ENCODE data around the gene POMGNT1.

The POMGNT1 gene

DNA sequence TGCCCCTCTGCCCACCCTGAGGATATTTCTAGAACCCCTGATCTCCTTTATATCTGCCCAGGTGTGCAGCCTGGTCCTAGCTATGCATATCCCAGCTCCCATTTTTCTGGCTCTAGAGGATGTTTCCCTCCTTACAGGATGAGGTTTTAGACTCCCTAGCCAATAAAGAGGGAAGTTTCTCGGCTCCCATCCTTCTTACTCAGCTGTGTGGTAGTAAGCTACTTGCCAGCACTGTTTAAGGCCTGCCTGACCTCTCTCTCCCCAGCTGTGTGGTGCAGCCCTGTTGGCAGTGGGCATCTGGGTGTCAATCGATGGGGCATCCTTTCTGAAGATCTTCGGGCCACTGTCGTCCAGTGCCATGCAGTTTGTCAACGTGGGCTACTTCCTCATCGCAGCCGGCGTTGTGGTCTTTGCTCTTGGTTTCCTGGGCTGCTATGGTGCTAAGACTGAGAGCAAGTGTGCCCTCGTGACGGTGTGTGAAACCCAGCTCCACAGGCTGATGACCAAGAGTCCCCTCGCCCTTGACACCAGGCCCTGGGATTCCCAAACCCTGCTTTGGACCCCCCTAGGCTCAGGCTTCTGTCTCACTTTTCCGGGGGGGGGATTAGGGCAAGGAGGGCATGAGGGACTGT is 14.2 kb downstream of the POMGNT1 start:
- no peak for DNase-seq (ENCODE audit: low read depth in 2 of 3, low spot score in 2 of 3)

DNA sequence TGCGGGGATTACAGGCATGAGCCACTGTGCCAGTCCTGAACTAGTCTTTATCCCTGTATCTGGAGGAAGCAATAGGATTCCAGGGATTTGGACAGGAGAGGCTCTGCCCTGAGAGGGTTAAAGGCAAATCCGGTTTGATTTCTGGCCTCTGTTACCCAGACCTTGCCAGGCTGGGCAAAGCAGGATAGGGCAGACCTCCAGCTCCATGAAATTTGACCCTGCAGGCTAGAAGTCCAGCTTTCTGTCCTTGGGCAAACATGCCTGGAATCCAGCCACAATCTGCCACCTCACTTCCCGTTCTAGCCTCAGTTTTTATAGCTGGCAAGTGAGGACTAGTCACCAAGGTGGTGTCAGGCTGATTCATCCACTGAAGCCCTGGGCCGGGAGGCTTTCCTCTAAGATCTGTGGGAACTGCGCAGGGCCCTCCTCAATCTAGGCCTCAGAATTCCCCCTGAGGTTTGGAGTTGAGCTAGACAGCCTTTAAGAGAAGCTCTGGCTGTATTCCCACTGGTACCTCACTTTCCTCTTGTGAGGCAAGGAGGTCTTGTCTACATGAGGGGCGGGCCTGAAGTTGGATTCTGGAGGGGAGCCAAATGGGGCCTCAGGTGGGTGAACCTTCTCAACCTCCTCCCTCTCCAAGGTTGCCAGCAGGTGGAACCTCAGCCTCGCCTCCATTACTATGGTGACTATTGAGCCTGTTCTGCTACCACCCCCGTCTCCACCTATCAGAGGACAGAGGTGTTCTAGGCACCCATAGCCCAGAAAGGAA is 15.0 kb downstream of the POMGNT1 start:
- DNase-seq (ENCODE audit: low read depth in 2 of 3, low spot score in 2 of 3): no peak

DNA sequence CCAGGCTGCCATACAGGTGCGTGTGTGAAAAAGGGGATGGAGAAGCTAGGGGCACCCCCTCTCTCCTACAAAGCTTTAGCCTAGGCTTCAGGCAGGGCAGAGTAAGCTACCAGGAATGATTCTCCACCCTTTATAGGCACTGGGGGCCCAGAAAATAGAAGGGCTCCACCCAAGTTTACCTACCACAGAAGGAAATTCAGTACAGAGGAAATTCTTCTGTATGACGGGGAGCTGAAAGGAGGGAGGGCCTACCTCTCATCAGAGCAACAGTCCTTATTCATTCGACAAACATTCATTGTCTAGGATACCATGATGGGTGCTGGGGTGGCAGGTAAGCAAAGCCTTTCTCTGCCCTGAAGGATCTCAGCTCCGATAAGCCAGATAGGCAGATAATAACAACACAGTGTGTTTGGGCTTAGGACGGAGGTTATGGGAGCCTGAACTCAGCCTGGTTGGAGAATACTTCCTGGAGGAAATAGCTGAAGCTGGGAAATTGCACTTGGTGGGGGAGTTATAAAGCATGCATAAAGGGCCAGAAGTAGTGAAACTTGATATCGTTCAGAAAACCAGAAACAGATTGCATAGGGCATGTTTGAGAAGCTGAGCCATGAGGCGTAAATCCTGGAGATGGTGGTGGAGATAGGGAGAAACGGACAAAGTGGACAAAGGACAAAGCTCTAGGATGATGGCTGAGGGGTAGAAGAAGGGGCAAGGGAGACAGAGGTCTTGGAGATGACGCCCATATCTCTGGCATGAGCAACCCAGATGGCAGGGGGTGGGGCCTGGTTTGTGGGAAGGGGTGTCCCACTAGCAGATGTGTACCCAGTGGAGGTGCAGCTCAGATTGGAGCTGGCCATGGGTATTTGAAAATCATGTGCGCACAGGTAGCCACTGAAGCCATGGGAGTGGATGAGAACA is 16.6 kb downstream of the POMGNT1 start:
- DNase-seq (ENCODE audit: low read depth in 2 of 3, low spot score in 2 of 3): no peak

DNA sequence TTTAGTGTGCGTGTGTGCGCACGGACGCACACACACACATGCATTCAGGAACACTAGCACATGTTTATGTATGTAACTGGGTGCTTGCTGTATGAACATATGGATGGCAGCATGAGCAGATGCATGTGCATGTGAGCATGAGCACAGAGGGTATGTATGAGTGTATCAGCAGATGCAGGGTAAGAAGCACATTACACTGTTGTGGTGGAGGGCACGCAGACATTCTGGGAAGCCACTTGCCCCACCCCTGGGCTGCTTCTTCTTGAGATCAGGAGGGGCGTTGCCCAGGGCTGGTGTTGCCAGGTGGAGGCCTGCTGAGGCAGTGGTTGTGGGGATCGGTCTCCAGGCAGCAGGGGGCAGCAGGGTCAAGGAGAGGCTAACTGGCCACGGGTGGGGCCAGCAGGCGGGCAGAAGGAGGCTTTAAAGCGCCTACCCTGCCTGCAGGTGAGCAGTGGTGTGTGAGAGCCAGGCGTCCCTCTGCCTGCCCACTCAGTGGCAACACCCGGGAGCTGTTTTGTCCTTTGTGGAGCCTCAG is 18.1 kb downstream of the POMGNT1 start:
- no peak for DNase-seq (ENCODE audit: low read depth in 2 of 3, low spot score in 2 of 3)

DNA sequence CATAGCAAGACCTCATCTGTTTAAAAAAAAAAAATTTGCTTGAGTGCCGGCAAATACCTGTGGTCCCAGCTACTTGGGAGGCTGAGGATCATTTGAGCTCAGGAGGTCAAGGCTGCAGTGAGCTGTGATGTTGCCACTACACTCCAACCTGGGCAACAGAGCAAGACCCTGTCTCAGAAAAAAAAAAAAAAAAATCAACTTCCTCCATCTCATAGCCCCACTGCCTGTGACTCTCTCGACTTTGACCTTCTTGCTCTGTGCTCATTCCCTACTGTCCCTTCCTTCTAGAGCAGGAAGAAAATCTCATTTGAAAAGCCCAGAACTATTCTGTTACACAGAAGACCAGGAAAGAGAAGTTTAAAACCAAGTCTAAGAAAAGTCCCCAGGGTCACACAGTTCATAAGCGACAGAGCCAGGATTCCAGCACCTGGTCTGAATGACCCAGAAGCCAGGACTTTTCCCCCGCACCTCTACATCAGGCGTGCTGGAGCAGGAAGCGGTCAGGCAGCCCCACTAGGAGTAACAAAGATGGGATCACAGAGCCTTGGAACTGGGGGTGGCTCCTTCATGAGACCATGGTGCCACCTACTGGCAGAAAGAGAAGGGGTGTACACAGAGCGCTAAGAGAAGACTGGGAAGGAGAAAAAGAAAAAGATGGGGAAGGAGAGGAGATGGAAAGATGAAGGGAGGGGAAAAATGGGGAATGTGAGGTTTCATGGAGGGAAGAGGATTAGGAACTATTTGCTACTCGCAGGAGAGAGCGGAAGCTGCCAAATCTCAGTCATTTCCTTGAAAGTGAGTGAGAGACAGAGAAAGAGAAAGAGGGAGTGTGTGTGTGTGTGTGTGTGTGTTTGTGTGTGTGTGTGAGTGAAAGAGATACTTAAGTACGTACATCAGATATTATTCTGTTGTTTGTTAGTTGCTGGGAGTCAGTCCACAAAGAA is 18.8 kb downstream of the POMGNT1 start:
- peak in 1 of 3 experiments; percentile 35 for DNase-seq (ENCODE audit: low read depth in 2 of 3, low spot score in 2 of 3)

DNA sequence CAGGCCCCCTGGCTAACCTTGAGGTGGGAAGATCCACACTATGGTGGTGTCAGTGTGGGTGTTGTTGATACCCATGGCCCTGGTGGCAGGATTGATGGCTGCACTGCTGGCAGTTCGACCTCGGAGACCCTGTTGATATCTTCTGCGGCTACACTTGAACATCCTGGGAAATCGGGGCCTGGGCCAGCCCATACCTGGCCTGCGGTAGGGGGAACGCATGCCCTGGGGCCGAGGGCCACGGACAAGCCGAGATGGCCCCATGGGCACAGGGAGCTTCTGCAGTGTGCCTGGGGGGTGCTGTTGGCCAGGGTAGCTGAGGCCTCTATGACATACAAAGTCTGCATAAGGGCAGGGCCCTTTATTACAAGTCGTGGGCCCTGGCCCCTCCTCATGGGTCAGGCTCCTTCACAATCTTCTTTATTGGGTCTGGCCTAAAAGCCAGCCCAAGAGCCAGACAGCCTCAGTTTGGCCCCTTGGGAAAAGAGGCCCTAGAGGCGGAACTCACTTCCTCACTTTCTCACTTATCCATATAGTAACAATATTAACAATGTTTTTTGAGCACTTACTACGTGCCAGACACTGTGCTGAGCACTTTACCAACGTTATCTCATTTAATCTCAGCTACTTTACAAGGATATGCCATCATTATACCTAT is 21.9 kb downstream of the POMGNT1 start, which contains the start of gene P3R3URF:
P3R3URF (minus strand) TSS at position 278 of the 655 bp plus-strand sequence; CDS start at position 261, 17 bp downstream.
- no peak for DNase-seq (ENCODE audit: low read depth in 2 of 3, low spot score in 2 of 3)

DNA sequence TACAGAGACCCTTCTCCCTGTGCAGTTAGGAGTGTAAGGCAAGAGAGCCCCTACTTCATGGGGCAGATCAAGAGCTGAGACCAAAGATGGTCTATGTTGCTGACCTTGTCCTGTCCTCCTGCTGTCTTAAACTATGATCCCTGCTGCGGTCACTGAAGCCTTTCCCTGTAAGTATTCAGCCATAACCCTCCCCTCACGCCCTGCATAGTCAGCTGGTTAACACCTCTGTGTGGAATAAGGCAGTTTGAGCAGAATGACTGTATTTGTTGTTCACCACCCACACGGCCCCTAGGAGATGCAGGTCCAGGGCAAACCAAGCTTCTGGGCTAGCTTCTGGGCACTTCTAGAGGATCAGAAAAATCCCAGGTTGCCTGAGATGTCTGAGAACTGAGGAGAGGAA is 23.0 kb downstream of the POMGNT1 start:
- DNase-seq (ENCODE audit: low read depth in 2 of 3, low spot score in 2 of 3): no peak

DNA sequence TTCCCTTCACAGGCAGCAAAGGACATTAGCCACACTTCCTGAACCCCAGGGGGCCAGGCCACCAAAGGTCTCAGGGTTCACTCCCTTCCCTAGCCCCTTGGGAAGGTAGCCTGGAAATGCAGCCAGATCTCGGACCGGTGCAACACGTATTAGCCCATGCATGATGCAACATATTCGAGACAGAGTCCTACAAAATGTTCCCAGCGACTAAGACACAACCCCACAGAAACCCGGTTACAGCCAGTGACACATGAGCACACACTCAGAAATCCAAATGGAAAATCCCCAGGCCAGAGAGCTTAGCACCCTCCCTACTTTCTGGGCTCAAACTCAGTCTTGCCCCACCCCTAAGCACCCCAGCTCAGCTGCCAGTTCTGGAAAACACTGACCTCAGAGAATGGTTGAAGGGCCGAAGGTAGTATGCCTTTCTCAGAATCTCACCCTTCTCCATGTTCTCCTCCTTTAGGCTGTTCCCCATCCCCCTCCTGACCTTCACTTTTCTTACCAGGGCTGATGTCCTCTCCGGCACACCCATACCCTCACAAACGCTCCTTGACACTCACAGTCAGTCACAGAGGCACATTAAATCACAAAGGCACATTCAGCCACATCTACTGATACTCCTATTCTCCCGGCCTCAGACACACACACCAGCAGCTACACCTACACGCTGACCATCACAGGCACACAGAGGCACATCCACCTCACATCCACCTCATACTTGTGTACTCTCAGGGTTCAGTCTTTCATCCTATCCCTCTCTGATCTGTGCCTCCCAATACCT is 23.6 kb downstream of the POMGNT1 start, which contains the start of gene TSPAN1:
TSPAN1 (plus strand) TSS at position 640 of the 784 bp plus-strand sequence. CDS start 6,021 bp downstream, outside the sequence.
- no peak for DNase-seq (ENCODE audit: low read depth in 2 of 3, low spot score in 2 of 3)

DNA sequence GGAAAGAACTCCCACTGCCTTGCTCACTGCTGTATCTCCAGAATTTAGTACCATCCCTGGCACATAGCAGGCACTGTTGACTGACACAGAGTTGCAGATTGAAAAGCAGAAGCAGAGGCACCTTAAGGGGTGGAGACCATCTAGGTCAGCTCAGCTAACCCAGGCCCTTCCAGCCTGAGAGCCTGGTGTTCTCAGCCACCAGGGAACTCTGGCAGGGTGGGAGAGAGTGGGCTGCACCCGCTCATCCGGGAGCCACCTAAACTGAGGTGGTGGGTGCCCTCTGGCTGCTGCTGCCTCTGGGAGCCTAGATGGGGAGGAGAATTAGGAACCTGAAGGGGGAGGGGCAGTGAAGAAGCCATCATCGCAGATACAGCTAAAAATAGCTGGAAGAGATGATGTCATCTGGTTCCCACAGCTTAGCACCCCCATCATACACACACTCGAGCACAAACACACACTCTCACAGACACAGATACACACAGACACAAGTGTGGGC is 24.8 kb downstream of the POMGNT1 start:
- DNase-seq (ENCODE audit: low read depth in 2 of 3, low spot score in 2 of 3): no peak

DNA sequence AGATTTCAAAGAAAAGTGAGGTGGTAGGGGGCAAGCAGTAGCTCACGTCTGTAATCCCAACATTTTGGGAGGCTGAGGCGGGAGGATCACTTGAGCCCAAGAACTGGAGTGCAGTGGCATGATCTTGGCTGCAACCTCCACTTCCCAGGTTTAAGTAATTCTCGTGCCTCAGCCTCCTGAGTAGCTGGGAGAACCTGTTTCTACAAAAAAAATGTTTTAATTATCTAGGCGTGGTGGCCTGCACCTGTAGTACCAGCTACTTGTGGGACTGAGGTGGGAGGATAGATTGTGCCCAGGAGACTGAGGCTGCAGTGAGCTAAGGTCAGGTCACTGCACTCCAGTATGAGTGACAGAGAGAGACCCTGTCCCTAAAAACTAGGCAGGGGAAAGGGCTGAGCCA is 25.9 kb downstream of the POMGNT1 start:
- DNase-seq (ENCODE audit: low read depth in 2 of 3, low spot score in 2 of 3): no peak

DNA sequence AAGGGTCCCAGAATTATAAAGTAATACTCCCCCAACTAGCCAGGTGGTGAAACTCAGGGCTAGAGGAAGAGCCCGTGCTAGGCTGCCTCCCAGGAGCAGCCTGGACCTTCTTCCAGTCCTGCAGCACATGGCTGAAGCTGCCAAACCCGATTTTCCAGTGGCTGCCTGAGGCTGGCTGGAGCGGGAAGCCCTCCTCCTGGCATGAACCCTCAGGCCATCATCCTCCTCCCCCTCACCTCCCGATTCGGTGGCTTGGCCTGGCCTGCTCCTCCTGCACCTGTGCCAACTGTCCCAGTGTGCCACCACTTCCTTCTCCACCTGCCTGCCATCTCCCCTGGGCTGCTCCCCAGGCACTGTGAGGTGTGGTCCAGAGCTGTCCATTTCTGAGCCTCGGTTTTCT is 26.4 kb downstream of the POMGNT1 start:
- DNase-seq (ENCODE audit: low read depth in 2 of 3, low spot score in 2 of 3): no peak

DNA sequence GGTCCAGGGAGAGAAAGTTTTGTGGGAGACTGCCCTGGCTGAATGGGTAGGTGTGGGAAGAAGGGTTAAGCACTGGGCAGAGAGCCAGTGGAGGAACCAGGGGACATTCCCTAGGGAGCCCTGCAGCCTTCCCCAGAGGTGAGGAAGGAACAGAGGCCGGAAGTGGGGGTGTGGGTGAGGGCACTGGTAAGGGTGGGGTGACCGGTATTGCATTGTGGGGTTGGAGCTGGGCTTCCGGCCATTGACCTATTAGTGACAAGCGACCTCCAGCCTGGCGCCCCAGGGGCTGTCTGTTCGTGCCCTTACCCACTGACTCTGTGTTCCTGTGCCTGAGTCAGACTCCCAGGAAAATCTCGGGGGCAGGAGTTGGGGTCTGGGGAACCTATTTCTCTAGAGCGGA is 26.9 kb downstream of the POMGNT1 start:
- no peak for DNase-seq (ENCODE audit: low read depth in 2 of 3, low spot score in 2 of 3)

DNA sequence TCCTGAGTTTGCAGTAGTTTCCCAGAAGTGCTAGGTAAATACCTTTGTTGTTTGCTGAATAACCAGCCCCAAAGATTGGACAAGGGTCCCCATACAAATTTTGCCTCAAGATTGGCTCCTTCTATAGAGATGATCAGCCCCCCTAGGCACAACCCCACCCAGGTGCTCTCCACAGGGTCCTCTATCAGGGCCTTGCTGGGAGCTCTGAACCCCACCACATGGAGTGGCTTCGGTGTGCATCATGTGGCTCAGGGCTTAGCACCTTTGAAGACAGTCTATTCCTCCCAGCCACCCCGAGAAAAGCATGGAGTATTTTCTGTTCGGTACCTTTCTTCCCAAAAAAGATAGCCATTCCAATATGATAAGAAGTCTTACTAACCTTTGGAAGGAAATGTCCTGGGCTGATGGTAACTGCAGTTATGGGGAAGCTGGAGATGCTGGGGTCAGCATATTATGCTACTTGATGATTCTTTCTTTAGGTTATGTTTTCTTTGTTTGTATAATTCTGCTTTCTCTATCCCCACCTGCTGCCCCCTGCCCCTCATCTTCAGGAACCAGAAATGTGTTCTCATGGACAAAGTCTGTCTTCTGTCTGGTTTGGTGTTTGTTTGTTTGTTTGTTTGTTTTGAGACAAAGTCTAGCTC is 28.3 kb downstream of the POMGNT1 start:
- DNase-seq (ENCODE audit: low read depth in 2 of 3, low spot score in 2 of 3): no peak

DNA sequence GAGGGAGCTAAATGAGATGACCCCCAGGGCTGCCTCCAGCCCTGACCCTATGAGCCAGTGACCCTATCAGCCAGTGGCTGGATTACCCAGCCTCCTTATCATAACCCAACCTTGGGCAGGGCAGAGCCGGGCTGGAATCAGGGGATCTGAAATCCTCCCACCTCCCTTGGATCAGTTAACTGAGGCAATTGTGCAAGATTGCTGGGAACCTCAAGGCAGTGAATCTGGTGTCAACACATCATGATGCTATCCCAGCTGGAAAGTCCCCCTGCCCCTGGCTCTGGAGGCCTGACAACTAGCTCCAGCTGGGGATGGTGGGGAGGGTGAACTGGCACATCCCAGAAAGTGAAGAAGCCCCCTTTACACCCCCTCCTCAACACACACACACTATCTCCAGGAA is 29.8 kb downstream of the POMGNT1 start:
- no peak for DNase-seq (ENCODE audit: low read depth in 2 of 3, low spot score in 2 of 3)

DNA sequence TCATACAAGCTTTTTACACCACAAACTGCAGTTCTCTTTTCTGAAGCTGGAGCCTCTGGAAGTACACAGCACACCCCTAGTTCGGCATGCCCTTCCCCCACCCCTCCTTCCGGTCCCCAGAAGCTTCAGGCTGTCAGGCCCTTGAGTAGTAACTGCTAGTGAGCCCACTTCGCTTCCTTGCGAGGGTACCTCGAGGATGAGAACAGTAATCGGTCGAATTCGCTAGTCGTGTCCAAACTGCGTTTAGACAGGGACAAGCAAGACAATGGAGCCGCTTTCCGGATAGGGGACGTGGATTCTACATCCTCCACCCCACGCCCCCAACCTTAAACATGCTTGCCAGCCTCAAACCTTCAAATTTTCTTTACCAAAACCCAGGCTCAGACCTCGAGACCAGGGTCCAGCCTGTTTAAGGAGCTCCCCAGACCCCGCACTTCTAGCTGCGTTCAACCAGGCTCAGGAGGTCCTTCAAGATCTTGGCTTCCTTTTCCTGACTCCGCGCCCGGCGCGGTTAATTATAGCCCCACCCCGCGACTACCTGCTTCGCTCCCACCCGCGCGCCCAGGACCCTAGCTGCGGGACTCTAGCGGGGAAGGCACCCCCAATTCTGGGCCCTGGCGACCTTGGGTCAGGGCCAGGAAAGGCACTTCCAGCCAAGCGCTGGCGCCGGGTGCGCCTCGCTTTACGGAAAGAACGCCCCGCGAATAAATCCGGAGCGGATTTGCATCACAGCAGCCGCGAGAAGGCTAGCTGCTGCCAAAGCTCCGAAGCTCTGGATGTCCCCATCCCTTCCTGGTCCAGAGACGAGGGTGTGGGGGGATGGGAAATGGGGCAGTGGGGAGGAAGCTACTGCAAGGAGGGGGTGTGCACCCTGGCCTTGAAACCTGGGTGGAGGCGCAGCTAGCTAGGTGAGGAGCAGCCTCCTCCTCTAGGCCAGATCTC is 31.4 kb downstream of the POMGNT1 start:
- DNase-seq (ENCODE audit: low read depth in 2 of 3, low spot score in 2 of 3): peak in 2 of 3 experiments; percentile 2 to 24

DNA sequence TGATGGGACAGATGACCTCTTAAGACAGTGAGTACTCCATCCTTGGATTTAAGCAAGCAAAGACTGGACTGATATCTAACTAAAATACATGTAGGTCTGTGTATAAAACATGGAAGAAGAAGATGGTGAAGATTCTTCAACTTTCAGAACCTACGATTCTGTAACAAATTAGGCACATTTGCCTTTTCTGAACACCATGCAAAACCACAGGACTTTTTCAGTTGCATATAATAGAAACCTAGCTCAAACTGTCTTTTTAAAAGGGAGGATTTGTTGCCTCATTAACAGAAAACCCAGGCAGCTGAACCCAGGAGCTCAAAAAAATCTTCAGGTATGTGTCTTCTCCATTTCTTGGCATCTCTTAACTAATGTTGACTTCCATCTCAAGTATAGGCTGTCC is 38.0 kb downstream of the POMGNT1 start:
- DNase-seq (ENCODE audit: low read depth in 2 of 3, low spot score in 2 of 3): no peak

DNA sequence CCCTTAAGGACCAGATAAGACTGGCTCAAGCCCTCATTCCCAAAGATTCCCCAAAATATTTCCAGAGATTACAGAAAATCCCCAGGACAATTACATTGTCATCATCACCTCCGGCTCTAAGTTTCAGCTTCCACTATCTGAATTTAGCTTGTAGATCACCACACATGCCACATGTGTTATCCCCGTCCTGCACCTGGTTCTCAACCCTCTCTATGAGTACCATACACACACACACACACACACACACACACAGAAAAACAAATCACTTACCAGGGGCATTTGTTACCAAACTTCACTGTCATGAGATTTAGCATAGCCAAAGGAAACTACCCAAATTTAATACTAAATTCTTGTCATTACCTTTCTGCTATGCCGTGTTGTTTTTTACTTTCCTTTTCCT is 38.7 kb downstream of the POMGNT1 start:
- DNase-seq (ENCODE audit: low read depth in 2 of 3, low spot score in 2 of 3): no peak
